ENCODE data around the gene ARL6IP5.

ARL6IP5 gene

GRCh38 chr3:69085833-69086722 lies 1.3 kb downstream of the ARL6IP5 start:
- no peak for DNase-seq (ENCODE audit: low spot score)

- DNase-seq (ENCODE audit: low spot score), result no peak
Observed at GRCh38 chr3:69087030-69087791, 2.5 kb downstream of the ARL6IP5 start.

GRCh38 chr3:69088063-69088462 lies 3.3 kb downstream of the ARL6IP5 start:
- no peak for DNase-seq (ENCODE audit: low spot score)

- DNase-seq (ENCODE audit: low spot score), result no peak
Observed at GRCh38 chr3:69090021-69090420, 5.3 kb downstream of the ARL6IP5 start.

GRCh38 chr3:69091389-69092029 lies 6.8 kb downstream of the ARL6IP5 start:
- no peak for DNase-seq (ENCODE audit: low spot score)

- peak; percentile 31 for DNase-seq (ENCODE audit: low spot score)
Observed at GRCh38 chr3:69092030-69092516, 7.3 kb downstream of the ARL6IP5 start.

- no peak for DNase-seq (ENCODE audit: low spot score)
Observed at GRCh38 chr3:69094467-69095205, 9.9 kb downstream of the ARL6IP5 start.

GRCh38 chr3:69095636-69096035 lies 10.9 kb downstream of the ARL6IP5 start:
- no peak for DNase-seq (ENCODE audit: low spot score)

- no peak for DNase-seq (ENCODE audit: low spot score)
Observed at GRCh38 chr3:69096299-69096698, 11.6 kb downstream of the ARL6IP5 start.

- no peak for DNase-seq (ENCODE audit: low spot score)
Observed at GRCh38 chr3:69097407-69098086, 12.8 kb downstream of the ARL6IP5 start.

GRCh38 chr3:69099576-69099975 lies 14.8 kb downstream of the ARL6IP5 start:
- DNase-seq (ENCODE audit: low spot score), result no peak

GRCh38 chr3:69102384-69102783 lies 17.6 kb downstream of the ARL6IP5 start:
- no peak for DNase-seq (ENCODE audit: low spot score)

GRCh38 chr3:69103123-69103522 lies 18.4 kb downstream of the ARL6IP5 start:
- DNase-seq (ENCODE audit: low spot score), result no peak

- DNase-seq (ENCODE audit: low spot score), result no peak
Observed at GRCh38 chr3:69104586-69104985, 19.8 kb downstream of the ARL6IP5 start.

GRCh38 chr3:69105320-69105719 lies 20.6 kb downstream of the ARL6IP5 start:
- no peak for DNase-seq (ENCODE audit: low spot score)

GRCh38 chr3:69107841-69108240 lies 23.1 kb downstream of the ARL6IP5 start:
- no peak for DNase-seq (ENCODE audit: low spot score)

- no peak for DNase-seq (ENCODE audit: low spot score)
Observed at GRCh38 chr3:69108811-69109210, 24.1 kb downstream of the ARL6IP5 start.

GRCh38 chr3:69110941-69111546 lies 26.3 kb downstream of the ARL6IP5 start:
- DNase-seq (ENCODE audit: low spot score), result no peak

- no peak for DNase-seq (ENCODE audit: low spot score)
Observed at GRCh38 chr3:69113536-69113935, 28.8 kb downstream of the ARL6IP5 start.

GRCh38 chr3:69115731-69116130 lies 31.0 kb downstream of the ARL6IP5 start:
- no peak for DNase-seq (ENCODE audit: low spot score)

- no peak for DNase-seq (ENCODE audit: low spot score)
Observed at GRCh38 chr3:69116162-69116561, 31.4 kb downstream of the ARL6IP5 start.
